Heart left ventricle (tissue), 13 donors: Measurements from ENCODE around the gene ALK.

Experiments
- CTCF ChIP-seq, 12 donors: fragments of 200-600 bp; sonication (generic) in 4 of 12; IDR thresholded peaks; one replicate each; pipeline versions ENCODE4 v1.5.0 to v1.8.0; 2018 to 2022; ENCODE audit warnings: antibody characterized with exemption in 12 of 12, mild to moderate bottlenecking in 5 of 12
- POLR2A ChIP-seq, 2 donors: fragments of 450-650 bp; IDR thresholded peaks; one replicate each; pipeline ENCODE4 v1.6.1; 2017; ENCODE audit warnings: antibody characterized with exemption in 2 of 2, mild to moderate bottlenecking in 2 of 2, moderate library complexity in 2 of 2
- donor health status: ischemic (EF 13 %, LVEDD 7.1; RV severe dilation, severe dysfunction).
- donor health status: DM: no; HTN: yes; CAD: no.
- donor health status: DM: no; HTN: no; CAD: no.
- donor health status: ischemic (EF 25% LVEDD 6.9; RV normal size, moderate dysfunction).
- donor health status: ischemic (EF 25% LVEDD 5.7; RV mildly dilated, moderate dysfunction).
- donor health status: ischemic (EF 35%, LVEDD 5.7; RV mildly dilated, moderate dysfunction).
- donor health status: nonischemic (EF 11% LVEDD 7.7; RV severe dilation, severe dysfunction).
- donor health status: DM: yes; HTN: yes; CAD: no.
- donor health status: PGD.
- donor health status: ischemic (EF 29% LVEDD 5.4; RV normal size, mild dysfunction).
- donor health status: nonischemic (EF 23%, LVEDD 6.1; RV moderate dilation, normal function).

GRCh38 chr2:29803537-29803936 is 117.8 kb downstream of the ALK start:
- no peak for TF ChIP-seq CTCF (IDR thresholded peaks at IDR 0.05)
- no peak for TF ChIP-seq POLR2A (IDR thresholded peaks at IDR 0.05)
